ENCODE measurements around the gene TBC1D20. TPM values are rescaled to one million over a fixed set of nuclear protein-coding genes. Genes with fewer than 3 reads are reported as not detected.
"Not testable (repeated sequence)": the region's sequence is repeated elsewhere in the genome, so short reads cannot be mapped to it uniquely, and the experiment has no call there.

The TBC1D20 gene
- total RNA-seq, 2 donors from 2014 or later, result 20.6 to 29.4 TPM

DNA sequence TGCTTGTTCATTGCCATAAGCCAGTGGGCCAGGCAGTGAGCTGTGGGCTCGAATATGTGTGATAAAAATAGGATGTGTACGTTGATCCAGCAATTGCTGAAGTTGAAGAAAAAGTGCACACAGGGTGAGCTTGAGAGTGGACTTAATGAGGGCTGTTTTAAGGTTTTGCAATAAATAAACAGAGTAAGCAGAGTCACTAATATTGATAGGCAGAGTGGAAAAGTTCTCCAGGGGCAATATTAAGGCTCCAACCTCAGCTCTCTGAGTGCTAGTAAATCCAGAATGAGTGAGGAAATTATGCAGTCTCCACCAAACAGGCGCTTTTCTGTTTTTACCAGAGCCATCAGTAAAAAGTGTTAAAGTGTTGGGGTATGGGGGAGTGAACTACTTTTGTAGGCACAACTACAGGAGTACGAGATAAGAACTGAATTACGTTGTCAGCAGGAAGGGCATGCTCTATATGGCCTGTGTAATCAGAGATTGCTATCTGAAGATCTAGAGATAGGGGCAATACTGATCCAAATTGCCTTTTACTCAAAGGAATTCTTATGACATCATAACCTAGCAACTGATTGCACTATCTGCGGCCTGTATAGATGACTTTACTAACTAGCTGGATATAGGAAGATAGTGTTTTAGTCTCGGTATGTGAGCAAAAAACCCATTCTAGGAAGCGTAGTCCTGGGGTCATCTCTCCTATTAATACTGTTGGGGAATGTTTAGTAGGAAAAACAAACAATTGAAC, 7.6 kb upstream of the TBC1D20 start:
- H3K9me3 ChIP-seq (ENCODE audit: control insufficient read depth, low read length, poor library complexity, severe bottlenecking), result peaks cover 4% of the 10 kb centered on the region
- Mint-ChIP-seq H3K4me3 (no peak overlapping the region), H3K27me3 (peaks cover 21% of the 10 kb centered on the region), H3K36me3 (ENCODE audit: low read depth) (no peaks in the 10 kb centered on the region), H3K4me1 (peaks cover 2% of the 10 kb centered on the region), H3K27ac (no peak overlapping the region)
- ATAC-seq (no peak), DNase-seq (no peak)

GRCh38 chr20:467755-468154, 5.4 kb upstream of the TBC1D20 start:
- H3K4me3 Mint-ChIP-seq, result no peak overlapping the region
- no peak overlapping the region for H3K27ac Mint-ChIP-seq
- H3K9me3 ChIP-seq (ENCODE audit: control insufficient read depth, low read length, poor library complexity, severe bottlenecking), result peaks cover 4% of the 10 kb centered on the region
- no peak for ATAC-seq
- no peaks in the 10 kb centered on the region for H3K36me3 Mint-ChIP-seq (ENCODE audit: low read depth)
- peaks cover 21% of the 10 kb centered on the region for H3K27me3 Mint-ChIP-seq
- peaks cover 4% of the 10 kb centered on the region for H3K4me1 Mint-ChIP-seq
- DNase-seq, result no peak

DNA sequence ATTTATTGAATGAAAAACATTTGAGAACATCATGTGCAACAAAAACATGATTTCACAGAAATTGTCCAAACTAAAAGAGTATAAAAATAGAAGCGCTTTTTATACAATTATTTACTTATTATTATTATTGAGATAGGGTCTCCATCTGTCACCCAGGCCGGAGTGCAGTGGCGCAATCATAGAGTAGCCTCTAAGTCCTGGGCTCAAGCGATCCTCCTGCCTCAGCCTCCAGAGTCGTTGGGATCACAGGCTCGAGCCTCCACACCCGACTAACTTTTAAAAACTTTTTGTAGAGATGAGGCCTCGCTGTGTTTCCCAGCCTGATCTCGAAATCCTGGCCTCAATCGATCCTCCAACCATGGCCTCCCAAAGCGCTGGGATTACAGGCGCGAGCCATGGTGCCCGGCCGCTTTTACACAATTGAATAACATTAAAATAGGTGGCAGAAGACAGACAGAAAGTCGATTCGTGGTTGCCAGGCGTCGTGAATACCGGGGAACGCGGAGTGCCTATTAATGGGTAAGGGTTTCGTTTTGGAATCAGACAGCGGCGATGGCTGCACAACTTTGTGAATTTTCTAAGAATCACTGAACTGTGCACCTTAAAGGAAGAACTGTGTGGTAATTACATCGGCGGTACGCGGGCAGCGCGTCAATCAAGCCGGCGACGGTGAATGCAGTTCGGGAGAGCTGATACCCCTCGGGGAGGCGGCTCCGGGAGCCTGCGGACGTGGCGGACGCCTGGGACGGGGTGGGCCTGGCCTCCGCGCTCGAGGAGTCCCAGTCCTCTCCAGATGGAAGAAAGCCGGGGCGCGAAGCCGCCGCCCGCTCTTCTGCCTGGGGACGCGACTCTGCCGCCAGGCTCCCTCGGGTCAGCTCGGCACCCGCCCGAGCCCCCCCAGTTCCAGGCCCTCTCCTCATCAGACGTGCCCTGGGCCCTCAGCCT, 807 bp downstream of the TBC1D20 start:
- Mint-ChIP-seq H3K27ac (peak overlapping the region; percentile 79), H3K4me1 (peaks cover 28% of the 10 kb centered on the region), H3K27me3 (no peaks in the 10 kb centered on the region), H3K36me3 (ENCODE audit: low read depth) (no peaks in the 10 kb centered on the region), H3K4me3 (peak overlapping the region; percentile 95)
- H3K9me3 ChIP-seq (ENCODE audit: control insufficient read depth, low read length, poor library complexity, severe bottlenecking), result no peaks in the 10 kb centered on the region
- ATAC-seq, result peak; percentile 44
- peak in 2 of 3 donors; percentile 30 to 40 for DNase-seq

- H3K4me3 Mint-ChIP-seq, result peak overlapping the region; percentile 53
- H3K9me3 ChIP-seq (ENCODE audit: control insufficient read depth, low read length, poor library complexity, severe bottlenecking), result no peaks in the 10 kb centered on the region
- peaks cover 2% of the 10 kb centered on the region for H3K36me3 Mint-ChIP-seq (ENCODE audit: low read depth)
- peak overlapping the region; percentile 32 for H3K27ac Mint-ChIP-seq
- H3K4me1 Mint-ChIP-seq, result peaks cover 28% of the 10 kb centered on the region
- no peaks in the 10 kb centered on the region for H3K27me3 Mint-ChIP-seq
- no peak for DNase-seq
- ATAC-seq, result no peak
Measured at GRCh38 chr20:460707-461106, 1.6 kb downstream of the TBC1D20 start.

DNA sequence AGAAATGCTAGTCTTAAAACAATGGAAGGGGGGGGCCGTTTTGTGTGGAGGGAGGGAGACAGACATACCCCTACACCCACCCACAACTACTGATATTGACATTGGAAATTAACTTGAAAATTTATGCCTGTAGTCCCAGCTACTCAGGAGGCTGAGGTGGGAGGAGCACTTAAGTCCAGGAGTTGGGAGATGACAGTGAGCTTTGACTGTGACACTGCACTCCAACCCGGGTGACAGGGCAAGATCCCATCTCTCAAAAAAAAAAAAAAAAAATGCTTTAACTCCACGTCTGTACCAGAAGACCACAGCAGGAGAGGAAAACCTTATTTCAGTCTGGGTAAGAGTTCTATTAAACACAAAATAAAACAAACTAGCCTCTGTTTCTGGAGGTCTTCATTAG, 2.2 kb downstream of the TBC1D20 start:
- Mint-ChIP-seq H3K27ac (peak overlapping the region; percentile 32), H3K4me1 (peaks cover 28% of the 10 kb centered on the region), H3K27me3 (no peaks in the 10 kb centered on the region), H3K4me3 (peak overlapping the region; percentile 53), H3K36me3 (ENCODE audit: low read depth) (peaks cover 2% of the 10 kb centered on the region)
- DNase-seq, result no peak
- ATAC-seq, result no peak
- H3K9me3 ChIP-seq (ENCODE audit: control insufficient read depth, low read length, poor library complexity, severe bottlenecking), result no peaks in the 10 kb centered on the region

DNA sequence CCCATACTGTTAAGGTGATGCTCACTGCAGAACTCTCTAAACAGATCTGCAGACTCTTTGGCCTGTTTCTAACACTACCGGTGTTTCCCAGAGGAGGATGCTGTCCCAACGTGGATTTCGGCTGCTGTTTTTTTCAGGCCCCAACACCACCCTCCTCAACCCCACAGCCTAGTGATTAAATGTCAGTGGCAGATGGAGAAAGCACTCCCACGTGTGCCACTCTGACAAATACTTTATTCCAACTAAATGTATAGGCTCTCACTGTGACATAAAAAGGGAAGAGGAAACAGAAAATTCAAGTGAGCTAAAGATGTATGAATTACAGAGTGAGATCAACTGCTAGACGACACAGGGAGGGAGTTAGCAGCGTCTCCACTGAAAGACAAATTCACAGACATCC, 3.6 kb downstream of the TBC1D20 start:
- H3K27me3 Mint-ChIP-seq, result no peaks in the 10 kb centered on the region
- H3K9me3 ChIP-seq (ENCODE audit: control insufficient read depth, low read length, poor library complexity, severe bottlenecking), result no peaks in the 10 kb centered on the region
- peaks cover 28% of the 10 kb centered on the region for H3K4me1 Mint-ChIP-seq
- peak overlapping the region; percentile 9 for H3K27ac Mint-ChIP-seq
- peaks cover 2% of the 10 kb centered on the region for H3K36me3 Mint-ChIP-seq (ENCODE audit: low read depth)
- ATAC-seq, result no peak
- DNase-seq, result no peak
- peak overlapping the region; percentile 7 for H3K4me3 Mint-ChIP-seq

- H3K4me1 Mint-ChIP-seq, result peaks cover 15% of the 10 kb centered on the region
- no peaks in the 10 kb centered on the region for H3K9me3 ChIP-seq (ENCODE audit: control insufficient read depth, low read length, poor library complexity, severe bottlenecking)
- no peak overlapping the region for H3K4me3 Mint-ChIP-seq
- peaks cover 2% of the 10 kb centered on the region for H3K36me3 Mint-ChIP-seq (ENCODE audit: low read depth)
- DNase-seq (no peak), ATAC-seq (no peak)
- no peaks in the 10 kb centered on the region for H3K27me3 Mint-ChIP-seq
- H3K27ac Mint-ChIP-seq, result no peak overlapping the region
Measured at GRCh38 chr20:454951-455350, 7.4 kb downstream of the TBC1D20 start.

DNA sequence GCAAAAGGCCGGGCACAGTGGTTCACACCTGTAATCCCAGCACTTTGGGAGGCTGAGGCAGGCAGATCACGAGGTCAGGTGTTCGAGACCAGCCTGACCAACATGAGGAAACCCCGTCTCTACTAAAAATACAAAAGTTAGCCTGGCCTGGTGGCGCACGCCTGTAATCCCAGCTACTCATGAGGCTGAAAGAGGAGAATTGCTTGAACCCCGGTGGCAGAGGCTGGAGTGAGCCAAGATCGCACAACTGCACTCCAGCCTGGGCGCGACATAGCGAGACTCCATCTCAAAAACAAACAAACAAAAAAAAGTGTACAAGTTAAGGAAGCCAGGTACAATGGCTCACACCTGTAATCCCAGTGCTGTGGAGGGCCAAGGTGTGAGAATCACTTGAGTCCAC, 10.3 kb downstream of the TBC1D20 start:
- DNase-seq; H3K4me1 Mint-ChIP-seq; H3K9me3 ChIP-seq (ENCODE audit: control insufficient read depth, low read length, poor library complexity, severe bottlenecking); H3K4me3 Mint-ChIP-seq; ATAC-seq; H3K27me3 Mint-ChIP-seq; H3K36me3 Mint-ChIP-seq (ENCODE audit: low read depth): not testable (repeated sequence)
- peak overlapping the region; percentile 43 for H3K27ac Mint-ChIP-seq

- H3K27ac Mint-ChIP-seq, result no peak overlapping the region
- H3K4me1 Mint-ChIP-seq, result peaks cover 11% of the 10 kb centered on the region
- no peak for DNase-seq
- H3K36me3 Mint-ChIP-seq (ENCODE audit: low read depth), result peaks cover 4% of the 10 kb centered on the region
- H3K9me3 ChIP-seq (ENCODE audit: control insufficient read depth, low read length, poor library complexity, severe bottlenecking), result no peaks in the 10 kb centered on the region
- no peak for ATAC-seq
- no peak overlapping the region for H3K4me3 Mint-ChIP-seq
- no peaks in the 10 kb centered on the region for H3K27me3 Mint-ChIP-seq
Measured at GRCh38 chr20:445514-446336, 16.6 kb downstream of the TBC1D20 start.

- H3K36me3 Mint-ChIP-seq (ENCODE audit: low read depth), result peaks cover 4% of the 10 kb centered on the region
Measured at GRCh38 chr20:444862-445426, 17.4 kb downstream of the TBC1D20 start.

GRCh38 chr20:444117-444516, 18.2 kb downstream of the TBC1D20 start:
- no peak overlapping the region for H3K4me3 Mint-ChIP-seq
- H3K9me3 ChIP-seq (ENCODE audit: control insufficient read depth, low read length, poor library complexity, severe bottlenecking), result no peaks in the 10 kb centered on the region
- no peak overlapping the region for H3K27ac Mint-ChIP-seq
- ATAC-seq (no peak), DNase-seq (no peak)
- peaks cover 4% of the 10 kb centered on the region for H3K36me3 Mint-ChIP-seq (ENCODE audit: low read depth)
- peaks cover 18% of the 10 kb centered on the region for H3K4me1 Mint-ChIP-seq
- H3K27me3 Mint-ChIP-seq, result no peaks in the 10 kb centered on the region

More at GRCh38 chr20:444862-445426, 17.4 kb downstream of the TBC1D20 start:
- H3K27me3 Mint-ChIP-seq, result no peaks in the 10 kb centered on the region
- peaks cover 13% of the 10 kb centered on the region for H3K4me1 Mint-ChIP-seq
- DNase-seq (no peak), ATAC-seq (no peak)
- no peak overlapping the region for H3K4me3 Mint-ChIP-seq
- no peaks in the 10 kb centered on the region for H3K9me3 ChIP-seq (ENCODE audit: control insufficient read depth, low read length, poor library complexity, severe bottlenecking)
- H3K27ac Mint-ChIP-seq, result no peak overlapping the region

- no peak for ATAC-seq
- Mint-ChIP-seq H3K36me3 (ENCODE audit: low read depth) (peaks cover 4% of the 10 kb centered on the region), H3K4me3 (peak overlapping the region; percentile 41), H3K4me1 (peaks cover 26% of the 10 kb centered on the region), H3K27ac (no peak overlapping the region), H3K27me3 (no peaks in the 10 kb centered on the region)
- no peaks in the 10 kb centered on the region for H3K9me3 ChIP-seq (ENCODE audit: control insufficient read depth, low read length, poor library complexity, severe bottlenecking)
- no peak for DNase-seq
Measured at GRCh38 chr20:443223-443775, 19.0 kb downstream of the TBC1D20 start.

Data from T-helper 17 cell (primary cell).